ENCODE data around the gene DARS1.

DARS1 gene

GRCh38 chr2:136014411-136014810 lies 29.0 kb upstream of the DARS1 start:
- DNase-seq, result no peak

- DNase-seq, result no peak
Measured at GRCh38 chr2:136013955-136014354, 28.5 kb upstream of the DARS1 start.

DNA sequence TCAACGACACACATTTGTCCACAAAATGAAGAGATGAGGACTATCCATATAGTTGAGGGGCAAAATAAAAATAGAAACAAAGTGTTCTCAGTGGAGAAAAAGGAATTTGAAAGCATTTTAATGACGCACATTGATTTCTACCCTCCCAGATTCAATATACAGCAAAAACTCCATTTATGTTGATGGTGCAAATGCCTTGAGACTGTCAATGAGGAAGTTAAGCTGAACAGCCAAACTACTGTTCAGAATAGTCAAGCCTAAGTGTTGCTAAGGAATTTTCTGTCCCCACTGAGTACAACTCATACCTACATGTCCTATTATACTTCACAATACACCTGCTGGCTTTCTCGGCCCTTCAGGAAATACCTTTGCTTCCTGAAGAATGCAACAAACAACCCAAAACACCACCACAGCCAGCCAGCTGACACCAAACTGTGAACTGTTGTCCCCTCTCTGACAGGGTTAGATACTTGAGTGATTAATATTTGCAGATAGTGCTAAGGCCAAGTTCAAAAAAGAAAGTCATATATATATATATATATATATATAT lies 27.8 kb upstream of the DARS1 start:
- no peak for DNase-seq

DNA sequence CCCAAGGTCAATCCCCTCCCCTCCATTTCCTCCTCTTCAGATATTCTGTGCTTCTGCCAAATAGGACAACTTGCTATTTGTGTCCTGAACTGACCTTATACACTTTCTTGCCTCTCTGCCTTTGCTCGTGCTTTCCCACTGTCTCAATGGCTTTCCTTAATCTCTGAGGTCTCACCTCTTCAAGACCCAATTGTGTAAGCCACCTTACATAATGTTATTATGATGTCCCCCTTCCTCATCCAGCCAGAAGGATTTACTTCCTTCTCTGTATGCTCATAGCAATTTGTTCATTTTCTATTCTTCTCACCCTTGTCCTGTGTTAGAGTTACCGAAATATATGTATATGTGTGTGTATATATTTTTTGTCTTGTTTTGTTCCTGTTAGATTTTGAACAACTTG lies 26.9 kb upstream of the DARS1 start:
- DNase-seq, result no peak

DNA sequence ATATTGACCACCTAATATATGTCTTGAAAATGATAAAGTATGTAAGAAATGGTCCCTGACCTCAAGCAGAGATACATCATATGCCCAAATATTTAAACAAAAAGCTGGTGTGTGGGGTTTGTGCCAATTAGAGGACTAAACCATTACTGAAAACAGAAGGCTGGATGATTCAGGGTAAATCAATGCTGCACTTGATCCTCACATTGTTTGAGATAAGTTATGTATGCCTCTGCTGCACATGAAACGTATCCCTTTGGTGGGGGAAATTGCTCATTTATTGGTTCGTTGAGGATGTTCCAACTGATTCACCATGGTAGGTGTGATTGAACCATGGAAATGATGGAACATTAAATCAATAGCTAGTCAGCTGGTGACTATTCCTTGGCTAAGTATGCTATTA lies 24.7 kb upstream of the DARS1 start:
- no peak for DNase-seq

DNA sequence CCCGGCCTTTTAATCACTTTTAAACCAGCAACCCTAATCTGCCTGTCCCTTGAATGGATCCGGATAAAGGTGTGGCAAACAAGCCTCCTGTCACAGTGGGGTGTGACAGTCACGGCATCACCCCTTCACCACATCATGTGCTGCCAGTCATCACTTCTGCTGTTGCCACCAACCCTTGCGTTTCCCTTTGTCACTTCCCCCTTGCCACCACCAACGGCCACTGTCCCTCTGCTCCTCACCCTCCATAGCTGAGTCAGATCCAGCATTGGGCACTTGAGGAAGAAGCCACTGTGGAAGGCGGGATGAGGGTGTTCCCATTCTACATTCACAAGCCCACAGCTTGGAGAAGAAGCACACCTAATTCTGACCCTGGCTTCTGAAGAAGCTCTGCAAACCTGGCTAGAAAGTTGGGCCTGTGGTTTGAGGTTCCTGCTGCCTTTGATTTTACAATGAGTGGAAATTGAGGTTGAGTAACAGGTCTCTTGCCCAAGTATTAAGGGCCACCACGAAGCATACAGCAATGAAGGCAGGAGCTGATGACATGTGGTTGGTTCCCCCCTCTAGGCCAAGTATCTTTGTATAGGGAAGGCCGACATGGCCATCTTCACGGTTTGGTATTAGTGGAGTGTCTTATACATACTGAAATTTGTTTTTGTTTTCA lies 22.9 kb upstream of the DARS1 start:
- DNase-seq, result no peak

GRCh38 chr2:136006658-136007057 lies 21.2 kb upstream of the DARS1 start:
- no peak for DNase-seq

- no peak for DNase-seq
Measured at GRCh38 chr2:136005462-136006196, 20.2 kb upstream of the DARS1 start.

DNA sequence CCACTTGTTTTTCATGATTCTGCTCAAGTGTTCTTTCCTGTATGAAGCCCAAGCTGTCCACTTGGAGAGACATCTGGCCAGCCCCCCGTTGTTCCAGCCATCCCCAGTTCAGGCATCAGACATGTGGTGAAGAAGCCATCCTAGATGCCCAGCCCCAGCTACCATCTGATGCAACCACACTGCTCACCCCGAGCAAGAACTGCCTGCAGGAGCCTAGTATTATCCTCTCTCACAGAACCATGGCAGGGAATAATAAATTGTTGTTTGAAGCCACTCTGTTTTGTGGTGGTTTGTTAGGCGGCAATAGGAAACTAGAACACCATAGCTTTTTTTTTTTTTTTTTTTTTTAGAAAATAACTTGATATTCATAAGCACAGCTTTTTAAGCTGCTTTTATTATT lies 19.5 kb upstream of the DARS1 start:
- DNase-seq, result no peak

GRCh38 chr2:136001131-136001530 lies 15.7 kb upstream of the DARS1 start:
- no peak for DNase-seq

DNA sequence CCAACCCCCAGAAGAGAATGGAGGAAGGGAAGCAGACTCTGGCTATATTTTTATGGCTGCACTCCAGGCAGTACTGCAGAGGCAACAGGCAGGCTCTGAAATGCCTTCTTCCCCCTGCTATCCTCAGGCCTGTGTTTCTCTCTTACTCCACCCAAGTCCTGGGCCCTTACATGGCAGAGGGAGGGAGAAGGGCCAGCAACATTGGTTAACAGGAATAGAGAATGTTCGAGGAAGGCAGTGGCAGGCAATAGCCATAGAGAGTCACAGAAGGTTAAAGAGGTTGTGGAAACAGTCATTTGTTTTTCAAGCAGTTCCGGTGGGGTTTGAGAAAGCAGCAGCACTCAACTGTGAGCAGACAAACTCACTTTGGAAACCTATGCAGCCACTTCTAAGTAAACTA lies 15.1 kb upstream of the DARS1 start:
- DNase-seq, result no peak

- no peak for DNase-seq
Measured at GRCh38 chr2:135999899-136000298, 14.5 kb upstream of the DARS1 start.

DNA sequence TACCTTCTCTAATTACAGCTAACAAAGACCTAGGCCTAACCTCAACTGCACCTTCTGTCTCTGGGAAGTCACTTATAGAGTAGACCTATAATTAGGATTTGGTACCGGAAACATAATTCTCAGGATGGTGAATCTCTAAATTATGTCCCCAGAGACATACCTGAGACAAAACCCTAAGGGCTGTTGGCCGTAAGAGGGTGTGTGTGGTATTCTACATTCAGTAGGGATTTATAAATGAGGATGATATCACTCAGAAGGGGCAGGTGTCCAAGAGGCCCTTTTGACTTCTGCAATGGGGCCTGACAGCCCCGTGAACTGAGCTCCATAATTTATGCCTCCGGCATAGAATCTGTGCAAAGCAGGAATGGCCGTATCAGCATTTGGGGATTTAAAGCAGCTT lies 13.5 kb upstream of the DARS1 start:
- no peak for DNase-seq

- no peak for DNase-seq
Measured at GRCh38 chr2:135997380-135997779, 12.0 kb upstream of the DARS1 start.

DNA sequence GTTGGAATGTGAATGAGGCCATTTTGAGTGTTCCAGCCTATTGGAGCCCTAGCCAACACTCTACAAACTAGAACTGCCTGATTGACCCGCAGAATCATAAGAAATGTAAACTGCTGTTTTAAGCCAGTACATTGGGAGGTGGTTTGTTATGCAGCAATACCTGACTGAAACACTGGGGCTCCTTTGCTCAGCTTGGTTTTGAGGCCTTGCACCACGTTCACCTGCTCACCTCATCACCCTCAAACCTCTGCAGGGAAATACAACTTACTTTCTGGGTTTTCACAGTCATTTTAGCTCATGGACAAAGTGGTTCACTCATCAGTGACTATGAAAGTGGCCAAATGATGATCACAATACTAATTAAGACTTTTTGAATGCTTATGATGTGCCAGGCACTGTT lies 10.9 kb upstream of the DARS1 start:
- no peak for DNase-seq

DNA sequence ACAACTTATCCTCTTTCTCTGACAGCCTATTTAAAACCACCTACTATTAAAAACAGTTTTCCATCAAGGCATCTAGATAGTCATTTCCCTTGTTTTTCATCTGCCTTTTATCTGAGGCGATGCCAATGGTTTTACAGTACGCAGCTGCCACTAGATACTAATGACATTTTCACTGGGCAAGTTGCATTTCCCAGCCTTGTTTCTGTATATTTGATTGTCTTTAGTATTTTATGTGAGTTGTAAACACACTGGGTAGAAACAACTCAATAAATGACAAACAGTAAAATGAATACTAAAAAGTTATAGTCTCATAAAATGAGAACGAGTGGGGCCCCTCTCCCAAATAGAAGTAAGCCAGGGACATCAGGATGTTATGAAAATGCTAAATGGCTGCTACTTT lies 8.9 kb upstream of the DARS1 start:
- DNase-seq, result no peak

- DNase-seq, result no peak
Measured at GRCh38 chr2:135993421-135993820, 8.0 kb upstream of the DARS1 start.

DNA sequence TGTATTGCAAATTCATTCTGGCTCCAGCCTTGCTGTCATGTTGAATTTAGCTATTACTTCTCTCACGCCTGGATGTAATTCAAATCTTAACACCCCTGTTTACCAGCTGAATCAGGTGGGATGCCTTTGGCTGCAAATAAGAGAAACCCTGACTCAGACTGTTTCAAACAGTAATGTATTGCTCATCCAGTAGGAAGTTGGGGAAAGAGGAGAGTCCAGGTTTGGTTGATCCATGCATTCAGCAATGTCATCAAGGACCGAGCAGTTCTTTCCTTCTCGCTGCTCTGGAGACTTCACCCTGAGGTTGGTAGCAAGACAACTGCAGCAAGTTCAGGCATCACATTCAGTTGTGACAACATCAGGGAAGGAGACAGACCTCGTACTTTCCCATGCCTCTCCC lies 6.4 kb upstream of the DARS1 start:
- no peak for DNase-seq

GRCh38 chr2:135987441-135987840 lies 2.0 kb upstream of the DARS1 start:
- DNase-seq, result no peak

DNA sequence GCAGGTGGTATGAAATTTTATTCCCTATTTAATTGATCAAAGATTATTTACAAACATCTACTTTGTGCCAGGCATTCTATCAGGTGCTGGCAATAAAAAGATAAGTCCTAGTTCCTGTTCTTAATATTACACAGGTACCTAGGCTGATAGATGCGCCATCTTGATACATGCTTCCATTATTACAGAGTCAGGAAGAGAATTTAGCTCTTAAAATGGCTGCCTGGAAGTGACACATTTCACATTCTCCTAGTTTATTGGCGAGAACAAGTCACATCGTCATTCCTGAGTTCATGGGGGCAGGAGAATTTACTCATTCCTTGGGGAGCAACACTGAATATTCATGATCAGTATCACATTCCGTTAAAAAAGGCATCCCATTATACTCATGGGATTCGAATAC lies 1.1 kb upstream of the DARS1 start:
- DNase-seq, result no peak

GRCh38 chr2:135985826-135986393 lies 484 bp upstream of the DARS1 start:
- no peak for DNase-seq

DNA sequence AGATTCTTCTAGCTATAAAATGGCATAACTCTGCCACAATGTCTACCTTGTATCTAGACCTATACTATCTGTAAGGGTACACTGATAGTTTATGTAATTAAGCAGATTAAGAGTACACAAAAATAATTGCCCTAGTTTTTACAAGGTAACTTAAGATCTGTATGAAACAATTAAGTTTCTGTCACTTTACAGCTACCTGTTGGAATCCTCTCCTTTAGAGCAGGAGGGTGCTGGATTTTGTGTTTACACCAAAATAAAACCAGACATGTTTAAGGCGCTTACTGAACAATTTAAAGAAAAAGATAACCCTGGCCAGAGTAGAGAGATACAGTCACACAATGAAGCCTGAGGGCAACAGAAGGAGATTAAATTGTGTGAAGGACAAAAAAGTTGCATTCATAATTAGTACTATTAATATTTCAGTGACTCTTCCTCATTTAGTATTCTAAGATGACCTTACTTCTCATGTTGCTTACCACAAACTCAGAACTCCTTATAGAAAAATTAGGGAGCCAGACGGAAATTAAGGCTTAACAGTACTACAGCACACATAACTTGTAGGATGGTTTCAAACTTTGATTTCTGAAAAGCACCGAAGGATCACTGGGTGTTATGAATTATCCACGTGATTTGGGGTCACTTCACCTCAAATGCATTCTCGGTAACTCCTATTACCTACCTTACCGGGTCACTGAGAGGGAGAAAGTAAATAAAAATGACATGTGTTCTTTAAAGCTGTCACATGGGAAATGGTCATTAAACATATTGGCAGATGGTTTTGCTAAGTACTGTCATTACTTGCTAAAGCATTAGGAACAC lies 1.0 kb downstream of the DARS1 start:
- DNase-seq, result no peak

DNA sequence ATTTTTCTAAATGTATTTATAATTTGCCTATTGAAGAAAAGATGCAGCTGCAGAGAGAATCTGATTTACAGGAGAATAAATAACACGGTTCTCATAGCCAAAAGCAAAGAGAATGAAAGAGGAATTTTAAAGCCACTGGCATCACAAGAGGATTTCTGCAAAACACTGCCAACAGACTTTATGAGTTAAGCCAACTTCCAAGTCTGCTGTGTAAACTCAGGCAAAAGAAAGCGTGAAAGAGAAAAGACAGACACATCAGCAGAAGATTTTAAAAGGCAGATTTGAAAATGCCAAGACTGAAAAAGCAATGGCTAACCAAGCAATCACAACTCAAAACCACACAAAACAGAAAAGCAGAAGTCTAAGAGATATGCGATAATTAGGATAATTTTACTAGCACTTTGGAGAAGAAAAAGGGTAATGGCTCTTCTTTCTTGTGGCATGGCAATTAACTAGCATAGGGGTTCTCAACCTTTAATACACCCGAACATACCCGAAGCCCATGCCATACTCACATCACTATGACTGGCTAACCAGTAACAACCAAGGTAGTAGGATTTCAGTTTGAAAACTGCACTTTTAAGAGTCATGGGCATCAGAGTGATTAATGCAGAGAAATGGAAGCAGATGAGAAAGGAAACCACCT lies 4.9 kb downstream of the DARS1 start:
- no peak for DNase-seq
